Astrocyte (in vitro differentiated cells and primary cell): ENCODE results near the gene PLGRKT. TPM values are rescaled to one million over a fixed set of nuclear protein-coding genes. Genes with fewer than 3 reads are reported as not detected.

Experiments
- DNase-seq: peaks from one replicate; pipeline ENCODE4 v3.0.0-alpha.2; 2010; ENCODE audit warnings: low read depth
- FAIRE-seq: peaks from 2 replicates; lab custom pipeline; 2011; peaks lifted over from hg19 to GRCh38; lab: Jason Lieb, UNC
- H2AFZ ChIP-seq: 2 replicates; pipeline ENCODE4 v1.6.0; 2012; ENCODE audit warnings: low read depth, low read length, inconsistent platforms
- H3K27ac ChIP-seq: 2 replicates; pipeline ENCODE4 v1.5.1; 2011; ENCODE audit warnings: low read depth, low read length, inconsistent platforms
- H3K27me3 ChIP-seq: 2 replicates; pipeline ENCODE4 v1.6.0; 2011; ENCODE audit warnings: low read length, inconsistent platforms; ENCODE audit not compliant: insufficient read depth
- H3K36me3 ChIP-seq: 2 replicates; pipeline ENCODE4 v1.5.1; 2011; ENCODE audit warnings: low read length, inconsistent platforms; ENCODE audit not compliant: insufficient read depth
- H3K4me1 ChIP-seq: 2 replicates; pipeline ENCODE4 v1.5.1; 2011; ENCODE audit warnings: low read length, inconsistent platforms; ENCODE audit not compliant: insufficient read depth
- H3K4me2 ChIP-seq: 2 replicates; pipeline ENCODE4 v1.6.0; 2012; ENCODE audit warnings: low read length, inconsistent platforms
- H3K4me3 ChIP-seq: 2 replicates; pipeline ENCODE4 v1.5.1; 2011; ENCODE audit warnings: low read depth, mild to moderate bottlenecking, low read length, inconsistent platforms; ENCODE audit not compliant: insufficient read depth
- H3K79me2 ChIP-seq: 2 replicates; pipeline ENCODE4 v1.6.0; 2012; ENCODE audit warnings: mild to moderate bottlenecking, low read length, inconsistent platforms; ENCODE audit not compliant: insufficient read depth
- H3K9ac ChIP-seq: 2 replicates; pipeline ENCODE4 v1.6.0; 2012; ENCODE audit warnings: mild to moderate bottlenecking, low read length, inconsistent platforms
- H3K9me3 ChIP-seq: 2 replicates; pipeline ENCODE4 v1.5.1; 2012; ENCODE audit warnings: low read depth, mild to moderate bottlenecking, low read length, inconsistent platforms; ENCODE audit not compliant: insufficient read depth
- H4K20me1 ChIP-seq: 2 replicates; pipeline ENCODE4 v1.6.0; 2012; ENCODE audit warnings: low read length, inconsistent platforms; ENCODE audit not compliant: insufficient read depth
- H3K27ac Mint-ChIP-seq: one replicate; pipeline ENCODE4 v1.8.0; 2021; ENCODE audit warnings: mild to moderate bottlenecking, mixed read lengths; ENCODE audit not compliant: unreplicated experiment
- H3K27me3 Mint-ChIP-seq: one replicate; pipeline ENCODE4 v1.8.0; 2021; ENCODE audit warnings: low read depth, mixed read lengths; ENCODE audit not compliant: unreplicated experiment
- H3K36me3 Mint-ChIP-seq: one replicate; pipeline ENCODE4 v1.8.0; 2021; ENCODE audit warnings: low read depth, mixed read lengths; ENCODE audit not compliant: unreplicated experiment
- H3K4me1 Mint-ChIP-seq: one replicate; pipeline ENCODE4 v1.8.0; 2021; ENCODE audit warnings: low read depth, mixed read lengths; ENCODE audit not compliant: unreplicated experiment
- H3K4me3 Mint-ChIP-seq: one replicate; pipeline ENCODE4 v1.8.0; 2021; ENCODE audit warnings: mild to moderate bottlenecking, moderate library complexity, mixed read lengths; ENCODE audit not compliant: unreplicated experiment
- H3K9me3 Mint-ChIP-seq: one replicate; pipeline ENCODE4 v1.8.0; 2021; ENCODE audit warnings: mild to moderate bottlenecking, mixed read lengths; ENCODE audit not compliant: unreplicated experiment
- EZH2 ChIP-seq: IDR thresholded peaks from 2 replicates; pipeline ENCODE4 v1.6.1; 2012; ENCODE audit warnings: mild to moderate bottlenecking, low read length, inconsistent platforms; ENCODE audit not compliant: insufficient read depth
- total RNA-seq: library from RNA; stranded (reverse); gene quantifications from 2 replicates; pipeline ENCODE4 v1.2.1, GENCODE V29; 2021
- TF ChIP-seq, protein P1 (sequence below): IDR thresholded peaks from 2 replicates; pipeline ENCODE4 v1.5.1; 2011; ENCODE audit warnings: low read depth, mild to moderate bottlenecking, inconsistent platforms, low read length, moderate library complexity; ENCODE audit not compliant: insufficient read depth

The PLGRKT gene
- total RNA-seq, 1 donor from 2014 or later = 10.6 TPM

DNA sequence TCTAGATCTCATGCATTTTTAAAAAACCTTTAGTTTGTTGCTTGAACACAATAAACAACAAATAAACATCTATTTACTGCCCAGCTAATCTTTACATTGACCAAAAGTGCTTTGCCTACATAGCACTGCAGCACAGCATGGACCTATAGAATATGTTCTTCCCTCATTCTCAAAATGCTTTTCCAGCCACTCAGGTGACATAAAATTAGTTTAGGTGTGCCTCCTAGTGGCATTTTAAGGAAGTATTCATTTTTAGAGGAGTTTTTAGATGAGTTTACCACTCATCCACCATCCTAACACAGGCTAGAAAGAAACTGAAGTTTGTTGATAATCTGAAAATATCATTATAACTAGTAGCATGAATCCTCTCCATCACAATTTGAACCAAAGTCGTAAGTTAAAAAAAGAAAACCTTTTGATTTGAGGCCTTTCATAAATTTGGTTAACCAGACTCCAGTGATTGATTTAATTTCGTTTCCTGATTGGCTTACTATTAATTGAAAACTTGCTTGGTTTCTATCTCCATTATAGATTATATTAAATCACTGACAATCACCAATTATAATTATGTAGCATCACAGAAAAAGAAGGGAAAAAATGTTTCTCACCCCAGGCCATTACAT is 12.6 kb downstream of the PLGRKT start:
- TF ChIP-seq EZH2 = no peak
- TF ChIP-seq, protein P1, sequence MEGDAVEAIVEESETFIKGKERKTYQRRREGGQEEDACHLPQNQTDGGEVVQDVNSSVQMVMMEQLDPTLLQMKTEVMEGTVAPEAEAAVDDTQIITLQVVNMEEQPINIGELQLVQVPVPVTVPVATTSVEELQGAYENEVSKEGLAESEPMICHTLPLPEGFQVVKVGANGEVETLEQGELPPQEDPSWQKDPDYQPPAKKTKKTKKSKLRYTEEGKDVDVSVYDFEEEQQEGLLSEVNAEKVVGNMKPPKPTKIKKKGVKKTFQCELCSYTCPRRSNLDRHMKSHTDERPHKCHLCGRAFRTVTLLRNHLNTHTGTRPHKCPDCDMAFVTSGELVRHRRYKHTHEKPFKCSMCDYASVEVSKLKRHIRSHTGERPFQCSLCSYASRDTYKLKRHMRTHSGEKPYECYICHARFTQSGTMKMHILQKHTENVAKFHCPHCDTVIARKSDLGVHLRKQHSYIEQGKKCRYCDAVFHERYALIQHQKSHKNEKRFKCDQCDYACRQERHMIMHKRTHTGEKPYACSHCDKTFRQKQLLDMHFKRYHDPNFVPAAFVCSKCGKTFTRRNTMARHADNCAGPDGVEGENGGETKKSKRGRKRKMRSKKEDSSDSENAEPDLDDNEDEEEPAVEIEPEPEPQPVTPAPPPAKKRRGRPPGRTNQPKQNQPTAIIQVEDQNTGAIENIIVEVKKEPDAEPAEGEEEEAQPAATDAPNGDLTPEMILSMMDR = peak; percentile 38
- no peaks in the 10 kb centered on the region for H3K4me1 ChIP-seq
- no peak overlapping the region for H3K9ac ChIP-seq
- H2AFZ ChIP-seq = no peak overlapping the region
- H4K20me1 ChIP-seq = no peaks in the 10 kb centered on the region
- H3K9me3 Mint-ChIP-seq = no peaks in the 10 kb centered on the region
- no peaks in the 10 kb centered on the region for H3K27me3 ChIP-seq
- H3K4me1 Mint-ChIP-seq = peaks cover 5% of the 10 kb centered on the region
- H3K4me3 ChIP-seq = no peak overlapping the region
- H3K27ac Mint-ChIP-seq = no peak overlapping the region
- no peak overlapping the region for H3K4me2 ChIP-seq
- DNase-seq (no peak), FAIRE-seq (no peak)
- H3K9me3 ChIP-seq = no peaks in the 10 kb centered on the region
- no peaks in the 10 kb centered on the region for H3K27me3 Mint-ChIP-seq
- H3K4me3 Mint-ChIP-seq = no peak overlapping the region
- no peaks in the 10 kb centered on the region for H3K79me2 ChIP-seq
- H3K36me3 ChIP-seq = no peaks in the 10 kb centered on the region
- H3K27ac ChIP-seq = no peak overlapping the region
- peaks cover 5% of the 10 kb centered on the region for H3K36me3 Mint-ChIP-seq

DNA sequence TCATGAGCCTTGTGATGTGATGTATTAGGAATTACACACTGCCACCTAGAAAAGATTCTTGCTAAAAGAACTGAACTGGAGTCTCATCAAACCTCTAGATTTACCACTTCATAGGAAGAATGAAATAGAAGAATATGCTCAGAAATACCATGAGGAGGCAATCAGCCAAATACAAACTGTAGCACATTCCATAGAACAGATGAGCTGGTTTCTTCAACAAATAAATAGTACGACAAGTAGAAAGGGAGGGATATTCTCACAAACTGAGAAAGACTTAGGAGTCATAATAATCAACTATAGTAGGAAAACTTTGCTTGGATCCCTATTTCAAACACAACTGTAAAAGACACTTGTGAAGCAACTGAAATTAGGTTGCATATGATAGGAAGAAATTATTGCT is 15.4 kb downstream of the PLGRKT start:
- no peaks in the 10 kb centered on the region for H4K20me1 ChIP-seq
- Mint-ChIP-seq H3K27ac (no peak overlapping the region), H3K9me3 (peaks cover 2% of the 10 kb centered on the region), H3K4me1 (peaks cover 5% of the 10 kb centered on the region), H3K36me3 (peaks cover 13% of the 10 kb centered on the region), H3K27me3 (no peaks in the 10 kb centered on the region), H3K4me3 (no peak overlapping the region)
- H3K4me2 ChIP-seq = no peak overlapping the region
- H3K27ac ChIP-seq = no peak overlapping the region
- H2AFZ ChIP-seq = no peak overlapping the region
- H3K4me1 ChIP-seq = no peaks in the 10 kb centered on the region
- no peak for FAIRE-seq
- H3K27me3 ChIP-seq = no peaks in the 10 kb centered on the region
- H3K4me3 ChIP-seq = no peak overlapping the region
- no peak for DNase-seq
- TF ChIP-seq, protein P1 = no peak
- no peak for TF ChIP-seq EZH2
- H3K36me3 ChIP-seq = no peaks in the 10 kb centered on the region
- no peaks in the 10 kb centered on the region for H3K79me2 ChIP-seq
- no peaks in the 10 kb centered on the region for H3K9me3 ChIP-seq
- no peak overlapping the region for H3K9ac ChIP-seq

DNA sequence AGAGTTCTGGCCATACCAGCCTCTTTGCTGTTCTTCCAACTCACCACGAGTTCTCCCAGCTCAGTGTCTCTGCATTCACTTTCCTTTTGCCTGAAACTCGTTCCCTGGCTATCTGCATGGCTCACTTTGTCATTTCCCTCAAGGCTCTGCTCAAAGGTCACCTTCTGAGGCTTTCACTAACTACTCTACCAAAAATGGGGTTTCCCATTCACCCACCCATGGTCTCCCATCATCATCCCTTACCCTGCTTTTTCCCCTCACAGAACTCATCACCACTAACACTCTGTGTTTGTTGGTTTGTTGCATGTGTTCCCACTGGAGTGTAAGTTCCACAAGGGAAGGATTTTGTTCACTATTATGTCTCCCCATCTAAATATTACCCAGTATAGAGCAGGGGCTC is 16.6 kb downstream of the PLGRKT start:
- Histone ChIP-seq H2AFZ (no peak overlapping the region), H3K9ac (no peak overlapping the region), H3K4me1 (no peaks in the 10 kb centered on the region), H3K79me2 (no peaks in the 10 kb centered on the region), H3K27me3 (no peaks in the 10 kb centered on the region), H3K4me2 (no peak overlapping the region), H3K36me3 (no peaks in the 10 kb centered on the region), H3K27ac (no peak overlapping the region), H3K9me3 (no peaks in the 10 kb centered on the region), H3K4me3 (no peak overlapping the region), H4K20me1 (no peaks in the 10 kb centered on the region)
- Mint-ChIP-seq H3K27ac (no peak overlapping the region), H3K27me3 (no peaks in the 10 kb centered on the region), H3K4me3 (no peak overlapping the region), H3K36me3 (peaks cover 9% of the 10 kb centered on the region), H3K9me3 (peaks cover 2% of the 10 kb centered on the region), H3K4me1 (peaks cover 5% of the 10 kb centered on the region)
- no peak for FAIRE-seq
- no peak for DNase-seq
- TF ChIP-seq, protein P1 = no peak
- TF ChIP-seq EZH2 = no peak
